NCI-H526 (cell line): ENCODE data around the gene ZNF483.
A peak's percentile ranks its signal among the peaks of the same experiment; 100 is the strongest.
"Not testable (repeated sequence)": the region's sequence is repeated elsewhere in the genome, so short reads cannot be mapped to it uniquely, and the experiment has no call there.

Source experiments
- DNase-seq, 2 experiments: peaks; one replicate each; lab custom pipeline; 2025; lab: John Stamatoyannopoulos, UW

The ZNF483 gene

GRCh38 chr9:111525056-111525977 is at the start of gene ZNF483:
TSS of gene ZNF483 (plus strand) at chr9:111525179. CDS start at chr9:111527396, 2,217 bp downstream.
- peak; percentile 70 to 89 for DNase-seq

- DNase-seq, result no peak
Observed at GRCh38 chr9:111475195-111475594, 49.8 kb upstream of the ZNF483 start.

- DNase-seq, result no peak
Observed at GRCh38 chr9:111477677-111478076, 47.3 kb upstream of the ZNF483 start.

DNA sequence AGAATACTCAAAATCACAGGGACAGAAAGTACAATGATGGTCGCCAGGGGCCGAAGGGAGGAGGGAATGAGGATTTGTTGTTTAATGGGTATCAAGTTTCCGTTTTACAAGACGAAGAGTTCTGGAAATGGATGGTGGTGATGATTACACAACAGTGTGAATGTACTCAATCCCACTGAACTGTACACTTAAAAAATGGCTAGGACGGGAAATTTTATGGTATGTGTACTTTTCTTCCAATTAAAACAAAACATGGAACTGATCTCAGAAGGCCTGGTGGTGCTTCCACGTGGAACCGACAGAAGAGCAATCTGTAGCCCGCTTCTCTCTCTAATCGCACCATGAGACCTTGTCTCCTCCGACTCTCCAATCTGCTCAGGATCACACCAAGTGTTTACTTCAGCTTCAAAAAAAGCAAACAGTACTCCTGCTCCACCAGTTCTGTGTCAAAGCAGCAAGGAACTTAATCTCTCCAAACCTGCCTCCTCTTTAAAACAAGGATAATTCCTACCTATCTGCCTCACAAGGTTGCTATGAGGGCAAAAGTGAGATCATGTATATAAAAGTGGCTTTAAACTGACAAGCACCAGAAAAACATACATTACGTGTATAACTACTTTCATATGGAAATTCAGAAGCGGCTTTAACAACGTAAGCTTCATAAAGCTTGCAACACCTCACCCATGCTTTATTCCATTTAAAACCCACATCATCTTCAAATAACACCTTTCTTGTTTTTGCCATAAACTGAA is 42.9 kb upstream of the ZNF483 start:
- DNase-seq, result peak in 1 of 2 experiments; percentile 40

GRCh38 chr9:111482694-111483438 is 42.1 kb upstream of the ZNF483 start:
- DNase-seq, result peak; percentile 29 to 66

DNA sequence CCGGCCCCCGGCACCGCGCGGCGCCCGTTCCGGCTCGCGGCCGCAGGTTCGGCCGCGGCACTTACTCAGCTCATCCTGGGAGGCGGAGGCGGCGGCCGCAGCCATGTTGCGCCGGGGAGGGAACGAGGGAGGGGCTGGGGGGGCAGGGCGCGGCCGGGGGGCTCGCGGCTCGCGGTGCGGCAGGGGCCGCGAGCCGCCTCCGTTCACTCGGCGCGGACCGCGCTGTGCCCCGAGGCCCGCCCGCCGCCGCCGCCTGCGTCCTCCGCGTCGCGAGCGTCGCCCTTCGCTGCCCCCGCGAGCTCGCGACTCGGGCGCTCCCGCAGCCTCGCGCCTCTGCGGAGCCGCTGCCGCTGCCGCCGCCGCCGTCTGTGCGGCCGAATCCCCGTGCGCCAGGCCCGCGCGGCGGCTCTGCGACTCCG is 41.5 kb upstream of the ZNF483 start:
- DNase-seq, result peak in 1 of 2 experiments; percentile 67

DNA sequence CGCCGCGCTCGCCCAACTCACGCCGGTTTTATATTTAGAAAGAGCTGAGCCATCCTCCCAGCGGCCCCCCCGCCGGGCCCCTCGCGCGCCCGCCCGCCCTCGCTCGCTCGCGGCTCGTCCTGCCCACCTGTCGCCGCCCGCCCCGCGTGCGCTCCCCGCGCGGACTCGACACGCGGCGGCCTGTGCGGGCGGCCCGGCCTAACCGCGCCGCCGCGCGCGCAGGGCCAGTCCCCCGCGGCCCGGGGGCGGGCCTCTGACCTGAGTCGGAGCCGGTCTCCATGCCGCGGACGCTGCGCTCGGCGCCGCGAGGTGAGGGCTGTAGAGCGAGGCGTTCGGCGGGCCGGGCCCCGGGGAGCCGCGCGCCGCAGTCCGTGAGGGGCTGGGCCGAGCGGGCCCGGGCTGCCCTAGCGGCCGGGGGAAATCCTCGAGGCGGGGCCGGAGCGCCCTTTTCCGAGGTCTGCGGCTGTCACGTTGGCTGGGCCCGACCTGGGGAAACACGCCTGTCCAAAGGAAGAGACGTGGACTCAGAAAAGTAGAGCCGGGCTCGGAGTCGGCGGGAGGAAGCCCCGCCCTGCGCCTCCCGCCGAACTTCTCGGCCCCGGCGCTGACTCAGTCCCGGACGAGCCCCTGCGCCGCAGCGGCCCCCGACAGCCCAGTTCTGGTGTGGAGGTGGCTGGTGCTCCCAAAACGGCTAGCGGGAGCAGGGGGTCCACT is 41.0 kb upstream of the ZNF483 start, which contains the start of gene ECPAS:
ECPAS (minus strand) TSS at position 526 of the 714 bp plus-strand sequence. CDS start 11,465 bp downstream, outside the sequence.
- DNase-seq, result peak in 1 of 2 experiments; percentile 76

GRCh38 chr9:111484572-111484894 is 40.4 kb upstream of the ZNF483 start:
- no peak for DNase-seq

DNA sequence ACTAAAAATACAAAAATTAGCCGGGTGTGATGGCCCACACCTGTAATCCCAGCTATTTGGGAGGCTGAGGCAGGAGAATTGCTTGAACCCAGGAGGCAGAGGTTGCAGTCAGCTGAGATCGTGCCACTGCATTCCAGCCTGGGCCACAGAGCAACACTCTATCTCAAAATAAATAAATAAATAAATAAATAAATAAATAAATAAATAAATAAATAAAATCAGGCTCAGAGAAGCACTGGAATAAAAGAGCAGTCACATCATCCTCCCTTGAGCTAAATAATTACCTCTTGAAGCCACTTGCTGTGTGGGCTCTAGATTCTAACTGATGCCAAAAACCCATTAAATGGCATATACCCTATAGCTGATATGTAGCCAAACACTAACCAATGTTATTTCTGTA is 27.8 kb upstream of the ZNF483 start:
- not testable (repeated sequence) for DNase-seq

DNA sequence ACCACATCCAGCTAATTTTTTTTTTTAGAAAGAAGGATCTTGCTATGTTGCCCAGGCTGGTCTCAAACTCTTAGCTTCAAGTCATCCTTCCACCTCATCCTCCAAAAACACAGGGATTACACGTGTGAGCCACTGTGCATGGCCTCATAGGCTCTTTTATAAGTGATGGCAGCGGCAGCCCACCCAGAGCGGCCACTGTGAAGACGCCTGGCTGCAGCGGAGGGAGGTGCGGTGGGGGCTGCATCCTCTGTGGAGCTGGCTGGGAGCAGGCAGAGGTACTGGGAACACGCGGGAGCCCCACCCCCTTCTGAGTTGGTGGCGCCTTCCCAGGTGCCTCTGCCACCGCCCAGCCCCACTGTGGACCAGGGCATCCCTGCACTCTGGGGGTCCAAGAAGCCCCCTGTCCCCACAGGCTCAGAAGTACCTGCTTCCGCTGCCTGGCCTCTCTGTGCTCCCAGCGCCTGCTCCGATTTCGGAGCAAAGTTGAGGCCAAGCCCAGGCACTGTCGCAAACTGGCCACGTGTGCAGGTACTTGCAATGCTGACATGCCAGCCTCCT is 23.9 kb upstream of the ZNF483 start:
- no peak for DNase-seq

GRCh38 chr9:111501648-111502047 is 23.3 kb upstream of the ZNF483 start:
- no peak for DNase-seq

- no peak for DNase-seq
Observed at GRCh38 chr9:111502506-111502905, 22.5 kb upstream of the ZNF483 start.

DNA sequence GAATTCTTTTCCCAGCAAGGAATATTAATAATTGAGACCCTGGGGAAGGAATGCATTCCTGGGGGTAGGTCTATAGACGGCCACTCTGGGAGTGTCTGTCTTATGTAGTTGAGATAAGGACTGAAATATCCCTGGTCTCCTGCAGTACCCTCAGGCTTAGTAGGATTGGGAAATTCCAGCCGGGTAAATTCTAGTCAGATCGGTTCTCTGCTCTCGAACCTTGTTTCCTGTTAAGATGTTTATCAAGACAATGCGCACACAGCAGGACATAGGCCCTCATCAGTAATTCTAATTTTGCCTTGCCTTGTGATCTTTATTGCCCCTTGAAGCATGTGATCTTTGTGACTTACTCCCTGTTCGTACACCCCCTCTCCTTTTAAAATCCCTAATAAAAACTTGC is 13.4 kb upstream of the ZNF483 start:
- DNase-seq, result not testable (repeated sequence)

DNA sequence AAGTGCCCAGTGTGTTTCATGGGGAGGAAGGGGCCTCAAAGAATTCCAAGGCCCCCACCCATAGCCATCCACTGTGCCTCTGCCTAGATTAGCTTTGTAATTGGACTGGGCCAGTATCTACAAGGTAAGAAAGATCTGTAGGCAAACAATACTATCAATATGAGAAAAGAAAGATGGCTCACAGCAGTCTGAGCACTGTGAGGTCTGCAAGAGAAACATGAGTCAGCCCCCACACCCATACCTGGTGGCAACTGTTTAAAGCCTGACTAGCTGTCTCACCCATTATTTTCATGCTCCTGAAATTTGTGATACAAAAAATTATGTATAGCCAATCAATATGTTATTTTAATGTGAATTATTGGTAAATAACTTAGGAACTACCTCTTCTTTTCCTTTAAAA is 10.0 kb upstream of the ZNF483 start:
- DNase-seq, result no peak

GRCh38 chr9:111516061-111516465 is 8.9 kb upstream of the ZNF483 start:
- no peak for DNase-seq

GRCh38 chr9:111524731-111525055 is 286 bp upstream of the ZNF483 start:
- DNase-seq, result no peak

- DNase-seq, result no peak
Observed at GRCh38 chr9:111527347-111527746, 2.4 kb downstream of the ZNF483 start.

DNA sequence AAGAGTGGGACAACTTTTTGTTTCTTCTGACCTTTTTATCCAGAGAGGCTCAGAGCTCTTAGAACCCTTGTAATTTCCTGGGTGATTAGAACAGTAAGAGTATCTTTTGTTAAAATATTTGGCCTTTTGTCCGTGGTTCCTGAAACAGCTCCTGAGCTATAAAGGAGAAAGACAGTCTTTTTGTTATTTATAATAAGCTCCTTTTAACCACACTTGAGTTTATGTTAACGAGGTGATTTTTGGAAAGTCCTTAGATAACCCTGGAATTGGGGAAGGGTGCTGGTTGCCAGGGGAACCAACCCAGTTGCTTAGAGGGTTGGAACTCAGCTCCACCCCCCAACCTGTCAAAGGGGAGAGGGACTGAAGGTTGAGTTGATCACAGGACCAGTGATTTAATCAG is 4.8 kb downstream of the ZNF483 start:
- DNase-seq, result no peak

DNA sequence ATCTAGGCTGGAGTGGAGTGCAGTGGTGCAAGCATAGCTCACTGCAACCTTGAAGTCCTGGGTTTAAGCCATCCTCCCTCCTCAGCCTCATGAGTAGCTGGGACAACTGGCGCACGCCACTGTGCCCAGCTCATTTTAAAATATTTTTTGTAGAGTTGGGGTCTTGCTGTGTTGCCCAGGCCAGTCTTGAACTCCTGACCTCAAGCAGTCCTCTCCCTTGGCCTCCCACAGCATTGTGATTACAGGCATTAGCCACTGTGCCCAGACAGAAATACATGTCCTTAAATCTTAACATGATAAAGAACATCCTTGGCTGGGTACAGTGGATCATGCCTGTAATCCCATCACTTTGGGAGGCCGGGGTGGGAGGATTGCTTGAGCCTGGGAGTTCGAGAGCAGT is 6.7 kb downstream of the ZNF483 start:
- DNase-seq, result no peak

DNA sequence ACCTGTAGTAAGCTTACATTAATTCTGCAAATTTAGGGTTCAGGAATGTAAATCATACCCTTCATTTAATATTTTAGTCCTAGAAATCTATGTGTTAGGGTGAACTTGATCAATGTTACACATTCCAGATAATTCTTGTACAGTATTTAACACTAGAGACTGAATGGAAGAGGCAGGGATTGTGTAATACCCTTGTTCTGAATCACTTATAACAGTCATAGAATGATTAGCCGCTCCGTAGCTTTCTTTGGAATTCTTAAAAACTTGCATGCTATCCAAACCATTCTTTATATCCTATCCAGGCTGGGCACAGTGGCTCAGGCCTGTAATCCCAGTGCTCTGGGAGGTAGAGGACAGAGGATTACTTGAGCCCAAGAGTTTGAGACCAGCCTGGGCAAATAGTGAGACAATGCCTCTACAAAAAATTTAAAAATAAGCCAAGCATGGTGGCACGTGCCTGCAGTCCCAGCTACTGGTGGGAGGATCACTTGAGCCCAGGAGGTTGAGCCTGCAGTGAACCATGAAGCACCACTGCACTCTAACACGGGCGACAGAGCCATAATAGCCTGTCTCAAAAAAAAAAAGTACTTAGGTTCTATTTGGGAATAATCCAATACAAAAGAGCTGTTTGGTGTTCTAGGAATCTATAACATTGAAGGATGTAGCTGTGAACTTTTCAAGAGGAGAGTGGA is 8.3 kb downstream of the ZNF483 start:
- DNase-seq, result no peak
